ENCODE results near the gene ZFP2. TPM values are rescaled to one million over a fixed set of nuclear protein-coding genes. Genes with fewer than 3 reads are reported as not detected.

Gene ZFP2
- total RNA-seq = 0.18 and 0.66 TPM in 2 replicates

DNA sequence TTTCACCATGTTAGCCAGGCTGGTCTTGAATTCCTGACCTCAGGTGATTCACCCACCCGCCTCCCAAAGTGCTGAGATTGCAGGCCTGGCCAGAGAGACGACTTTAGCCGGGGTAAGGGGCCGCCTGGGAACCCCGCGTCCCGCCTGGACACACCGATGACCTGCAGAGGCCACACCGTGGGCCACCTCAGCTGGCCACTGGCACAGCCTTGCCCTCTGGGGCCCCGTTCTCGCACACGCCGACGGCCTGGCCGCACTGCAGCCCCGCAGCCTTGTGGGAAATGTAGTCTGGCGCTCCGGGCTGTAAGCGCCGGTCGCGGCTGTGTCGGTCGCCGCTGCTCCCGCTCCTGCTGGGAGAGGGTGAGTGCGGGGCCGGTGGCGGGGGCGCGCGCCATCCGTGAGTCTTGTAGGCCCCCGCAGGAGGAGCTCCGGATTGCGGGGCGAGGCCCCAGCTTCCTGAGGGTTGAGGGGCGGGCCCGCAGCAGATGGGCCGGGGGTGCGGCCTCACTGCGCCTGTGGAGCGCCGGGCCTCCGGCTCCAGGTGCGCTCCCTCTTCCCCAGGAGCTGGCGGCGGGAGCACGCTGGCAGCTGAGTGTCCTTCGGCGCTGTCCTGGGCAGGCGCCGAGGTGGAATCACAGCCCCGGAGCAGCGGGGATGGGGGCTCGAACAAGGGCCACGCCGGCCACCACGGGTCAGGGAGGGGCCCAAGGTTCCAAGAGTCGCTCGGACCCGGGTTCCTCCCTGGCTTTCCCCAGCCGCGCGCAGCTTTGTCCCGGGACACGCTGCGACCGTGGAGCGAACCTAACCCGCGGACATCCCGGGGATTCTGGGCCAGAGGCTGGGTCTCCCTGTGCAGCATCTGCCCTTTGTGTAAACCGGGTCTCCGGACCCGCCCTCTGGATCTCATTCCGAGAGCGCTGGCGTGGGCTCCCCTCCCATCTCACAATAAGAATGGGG, at the start of gene ZFP2:
ZFP2 (plus strand) TSS at position 299 of the 957 bp plus-strand sequence. CDS start 35,401 bp downstream, outside the sequence.

DNA sequence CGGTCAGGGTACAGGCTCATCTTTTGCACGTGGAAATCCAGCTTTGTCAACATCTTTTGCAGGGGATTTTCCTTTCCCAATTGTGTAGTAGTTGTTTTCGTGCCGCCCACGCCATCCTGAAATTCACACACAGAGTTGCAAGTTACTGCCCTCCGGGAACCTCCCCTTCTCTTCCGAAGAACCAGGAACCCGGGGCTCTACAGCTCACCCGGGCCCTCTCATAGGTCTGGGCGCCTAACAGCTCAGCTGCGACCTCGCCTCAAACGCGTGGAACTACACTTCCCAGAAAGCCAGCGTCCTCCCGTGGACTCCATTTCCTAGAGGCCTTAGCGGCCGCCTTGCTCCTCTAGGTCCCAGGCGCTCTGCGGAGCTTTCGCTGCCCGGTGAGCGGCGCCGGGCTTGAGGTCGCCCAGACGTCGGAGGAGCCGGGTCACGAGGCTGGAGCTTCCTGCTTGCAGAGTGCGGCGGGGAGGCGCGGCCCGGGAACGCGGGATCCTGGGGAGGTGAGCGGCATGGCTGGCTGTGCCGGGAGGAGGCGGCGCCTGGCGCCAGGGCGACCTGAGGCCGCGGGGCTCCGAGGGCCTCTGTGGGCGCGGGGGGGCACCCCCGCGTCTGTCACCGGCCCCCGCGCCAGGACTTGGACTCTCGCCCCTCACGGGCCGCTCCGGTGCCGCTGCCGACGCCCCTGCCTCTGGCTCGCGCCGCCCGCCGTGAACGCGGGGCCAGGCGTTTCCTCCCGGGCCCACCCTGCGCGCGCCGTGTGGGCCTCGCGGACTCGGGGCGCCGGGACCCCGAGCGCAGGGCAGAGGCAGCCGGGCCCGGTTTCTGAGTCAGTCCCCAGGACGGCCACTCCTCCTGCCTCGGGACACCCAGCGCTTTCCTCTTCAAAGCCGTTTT, 35.8 kb upstream of the ZFP2 start, which contains the start of gene ZNF354B:
ZNF354B (plus strand) TSS at position 329 of the 897 bp plus-strand sequence. CDS start 1,095 bp downstream, outside the sequence.

DNA sequence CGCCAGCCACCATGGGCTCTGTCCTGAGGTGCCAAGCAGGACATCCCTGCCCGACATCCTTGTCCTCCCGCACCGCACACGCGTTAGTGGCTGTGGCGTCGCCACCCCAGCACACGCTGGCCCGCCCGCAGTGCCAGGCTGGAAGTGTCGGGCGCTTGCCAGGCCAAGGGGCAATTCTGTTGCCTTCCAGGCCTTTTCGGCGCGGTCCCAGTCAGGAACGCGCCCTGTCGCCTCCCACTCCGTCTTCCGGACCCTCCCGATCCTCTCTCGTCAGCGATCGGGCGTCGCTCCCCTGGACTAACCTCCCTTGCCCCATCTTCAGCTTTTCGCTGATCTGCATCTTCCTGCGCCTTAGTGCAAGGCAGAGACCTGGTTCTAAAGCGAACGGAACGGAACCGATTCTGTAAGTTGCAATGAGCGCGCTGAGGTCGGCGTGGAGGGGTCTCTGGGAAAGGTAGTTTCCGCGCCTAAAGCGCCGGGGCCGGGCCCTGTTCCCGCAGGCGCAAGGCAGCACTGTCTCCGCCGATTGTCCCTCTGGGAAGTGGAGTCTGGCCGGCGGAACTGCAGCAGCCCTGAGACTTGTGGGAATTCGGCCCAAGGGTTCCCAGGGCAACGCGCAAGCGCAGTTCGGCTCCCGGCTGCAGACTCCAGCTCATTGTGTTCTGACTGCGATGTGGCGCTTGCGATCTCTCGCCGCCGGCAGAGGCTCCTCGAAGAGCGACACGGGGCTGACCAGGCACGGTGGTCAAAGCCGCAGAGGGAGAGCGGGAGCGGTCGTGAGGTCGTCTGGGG, 45.1 kb downstream of the ZFP2 start, which contains the start of gene ZNF454:
ZNF454 (plus strand) TSS at position 630 of the 792 bp plus-strand sequence. CDS start 1,594 bp downstream, outside the sequence.

Other genes with a start within 250 kb of the ZFP2 start
- gene ZNF354A, start 165.3 kb upstream of the ZFP2 start, total RNA-seq = 4.3 and 9.4 TPM in 2 replicates
- gene ZNF354B, start 36.0 kb upstream of the ZFP2 start, total RNA-seq = 6.1 and 12.0 TPM in 2 replicates
- gene ZNF454, start 45.3 kb downstream of the ZFP2 start, total RNA-seq = 1.2 TPM in 1 of 2 replicates, not detected in the other
- gene GRM6, start 99.4 kb downstream of the ZFP2 start, total RNA-seq = not detected in 2 replicates
- gene ZNF879, start 127.9 kb downstream of the ZFP2 start, total RNA-seq = 2.8 and 5.6 TPM in 2 replicates
- 4.0 and 7.6 TPM in 2 replicates for gene ZNF354C, start 164.5 kb downstream of the ZFP2 start, total RNA-seq

All from endothelial cell of coronary artery (primary cell).